ENCODE measurements around the gene NPS. TPM values are rescaled to one million over a fixed set of nuclear protein-coding genes. Genes with fewer than 3 reads are reported as not detected.

The NPS gene
- total RNA-seq, 1 experiment from 2014 or later = not detected

DNA sequence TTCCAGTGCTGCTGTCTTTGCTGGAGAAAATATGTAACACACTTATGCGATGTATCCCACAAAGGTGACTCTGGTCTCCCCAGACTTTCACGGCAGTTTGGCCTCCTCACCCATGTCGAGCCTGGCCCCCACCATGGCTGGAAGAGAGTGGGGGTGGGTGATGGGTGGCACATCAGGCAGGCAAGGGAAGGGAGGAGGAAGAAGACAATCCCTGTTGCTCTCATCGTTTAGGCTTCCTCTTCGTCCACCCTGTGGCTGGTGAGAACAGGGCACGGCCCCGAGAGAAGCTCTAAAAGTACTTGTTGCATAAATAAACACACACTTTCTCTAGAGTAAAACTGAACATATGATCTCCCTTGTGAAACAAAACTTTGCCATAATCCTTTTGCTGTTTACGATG is 11.2 kb upstream of the NPS start:
- H3K27ac Mint-ChIP-seq = no peak overlapping the region

DNA sequence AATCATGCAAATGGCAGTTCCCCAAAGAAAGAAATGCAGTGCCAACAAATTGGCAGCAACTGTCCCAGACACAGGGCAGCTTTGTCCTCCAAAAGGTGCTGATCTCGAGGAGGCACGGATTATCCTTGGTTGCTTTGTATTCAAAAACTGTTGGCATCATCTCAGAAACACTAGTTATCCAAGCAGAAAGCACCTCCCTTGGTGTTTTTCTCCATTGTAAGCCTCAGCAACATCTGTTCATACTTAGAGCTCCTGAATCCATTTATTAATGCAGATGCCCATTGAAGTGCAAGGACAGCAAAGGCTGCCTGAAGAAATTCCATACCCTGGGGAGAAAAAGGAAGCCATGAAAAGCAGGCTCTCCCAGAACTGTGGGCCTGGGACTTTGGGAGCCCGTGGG is 1.1 kb upstream of the NPS start:
- H3K27me3 Mint-ChIP-seq (ENCODE audit: low read depth) = peaks cover 7% of the 10 kb centered on the region
- H3K4me1 Mint-ChIP-seq = no peaks in the 10 kb centered on the region
- ChIA-PET POLR2A (no interaction called here), CTCF (no interaction called here)
- H3K36me3 Mint-ChIP-seq = peaks cover 9% of the 10 kb centered on the region
- no peak for ATAC-seq
- peaks cover 33% of the 10 kb centered on the region for H3K9me3 Mint-ChIP-seq
- no peak overlapping the region for H3K4me3 Mint-ChIP-seq
- H3K27ac Mint-ChIP-seq = no peak overlapping the region
- no peak for DNase-seq (ENCODE audit: low spot score)
- TF ChIP-seq, protein P1, sequence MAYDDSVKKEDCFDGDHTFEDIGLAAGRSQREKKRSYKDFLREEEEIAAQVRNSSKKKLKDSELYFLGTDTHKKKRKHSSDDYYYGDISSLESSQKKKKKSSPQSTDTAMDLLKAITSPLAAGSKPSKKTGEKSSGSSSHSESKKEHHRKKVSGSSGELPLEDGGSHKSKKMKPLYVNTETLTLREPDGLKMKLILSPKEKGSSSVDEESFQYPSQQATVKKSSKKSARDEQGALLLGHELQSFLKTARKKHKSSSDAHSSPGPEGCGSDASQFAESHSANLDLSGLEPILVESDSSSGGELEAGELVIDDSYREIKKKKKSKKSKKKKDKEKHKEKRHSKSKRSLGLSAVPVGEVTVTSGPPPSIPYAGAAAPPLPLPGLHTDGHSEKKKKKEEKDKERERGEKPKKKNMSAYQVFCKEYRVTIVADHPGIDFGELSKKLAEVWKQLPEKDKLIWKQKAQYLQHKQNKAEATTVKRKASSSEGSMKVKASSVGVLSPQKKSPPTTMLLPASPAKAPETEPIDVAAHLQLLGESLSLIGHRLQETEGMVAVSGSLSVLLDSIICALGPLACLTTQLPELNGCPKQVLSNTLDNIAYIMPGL (CRISPR knock-in tag; IDR thresholded peaks at IDR 0.05) = no peak
- TF ChIP-seq, protein P2, sequence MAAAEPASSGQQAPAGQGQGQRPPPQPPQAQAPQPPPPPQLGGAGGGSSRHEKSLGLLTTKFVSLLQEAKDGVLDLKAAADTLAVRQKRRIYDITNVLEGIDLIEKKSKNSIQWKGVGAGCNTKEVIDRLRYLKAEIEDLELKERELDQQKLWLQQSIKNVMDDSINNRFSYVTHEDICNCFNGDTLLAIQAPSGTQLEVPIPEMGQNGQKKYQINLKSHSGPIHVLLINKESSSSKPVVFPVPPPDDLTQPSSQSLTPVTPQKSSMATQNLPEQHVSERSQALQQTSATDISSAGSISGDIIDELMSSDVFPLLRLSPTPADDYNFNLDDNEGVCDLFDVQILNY (CRISPR knock-in tag; IDR thresholded peaks at IDR 0.05) = no peak
- TF ChIP-seq FOXK1 (CRISPR knock-in tag; IDR thresholded peaks at IDR 0.05) = no peak
- TF ChIP-seq, protein P3, sequence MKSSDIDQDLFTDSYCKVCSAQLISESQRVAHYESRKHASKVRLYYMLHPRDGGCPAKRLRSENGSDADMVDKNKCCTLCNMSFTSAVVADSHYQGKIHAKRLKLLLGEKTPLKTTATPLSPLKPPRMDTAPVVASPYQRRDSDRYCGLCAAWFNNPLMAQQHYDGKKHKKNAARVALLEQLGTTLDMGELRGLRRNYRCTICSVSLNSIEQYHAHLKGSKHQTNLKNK (CRISPR knock-in tag; IDR thresholded peaks at IDR 0.05) = no peak
- no peak for TF ChIP-seq ZNF121 (CRISPR knock-in tag; IDR thresholded peaks at IDR 0.05)
- TF ChIP-seq, protein P4, sequence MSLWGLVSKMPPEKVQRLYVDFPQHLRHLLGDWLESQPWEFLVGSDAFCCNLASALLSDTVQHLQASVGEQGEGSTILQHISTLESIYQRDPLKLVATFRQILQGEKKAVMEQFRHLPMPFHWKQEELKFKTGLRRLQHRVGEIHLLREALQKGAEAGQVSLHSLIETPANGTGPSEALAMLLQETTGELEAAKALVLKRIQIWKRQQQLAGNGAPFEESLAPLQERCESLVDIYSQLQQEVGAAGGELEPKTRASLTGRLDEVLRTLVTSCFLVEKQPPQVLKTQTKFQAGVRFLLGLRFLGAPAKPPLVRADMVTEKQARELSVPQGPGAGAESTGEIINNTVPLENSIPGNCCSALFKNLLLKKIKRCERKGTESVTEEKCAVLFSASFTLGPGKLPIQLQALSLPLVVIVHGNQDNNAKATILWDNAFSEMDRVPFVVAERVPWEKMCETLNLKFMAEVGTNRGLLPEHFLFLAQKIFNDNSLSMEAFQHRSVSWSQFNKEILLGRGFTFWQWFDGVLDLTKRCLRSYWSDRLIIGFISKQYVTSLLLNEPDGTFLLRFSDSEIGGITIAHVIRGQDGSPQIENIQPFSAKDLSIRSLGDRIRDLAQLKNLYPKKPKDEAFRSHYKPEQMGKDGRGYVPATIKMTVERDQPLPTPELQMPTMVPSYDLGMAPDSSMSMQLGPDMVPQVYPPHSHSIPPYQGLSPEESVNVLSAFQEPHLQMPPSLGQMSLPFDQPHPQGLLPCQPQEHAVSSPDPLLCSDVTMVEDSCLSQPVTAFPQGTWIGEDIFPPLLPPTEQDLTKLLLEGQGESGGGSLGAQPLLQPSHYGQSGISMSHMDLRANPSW (CRISPR knock-in tag; conservative IDR thresholded peaks at IDR 0.05; ENCODE audit: low read depth) = no peak
- no peak for TF ChIP-seq FOXJ3 (CRISPR knock-in tag; IDR thresholded peaks at IDR 0.05; ENCODE audit: borderline replicate concordance)

More for the DNA sequence above, 11.2 kb upstream of the NPS start:
- CTCF ChIA-PET = interaction anchor here (1.0 kb wide), 1 partner anchor 27 kb away, joined by 3 read pairs; no protein-coding TSS in a partner anchor
- ATAC-seq = no peak
- TF ChIP-seq ETV6 (CRISPR knock-in tag; IDR thresholded peaks at IDR 0.05) = no peak
- TF ChIP-seq GRHL2 (CRISPR knock-in tag; IDR thresholded peaks at IDR 0.05; ENCODE audit: insufficient replicate concordance, severe bottlenecking) = no peak
- TF ChIP-seq, protein P3 (CRISPR knock-in tag; IDR thresholded peaks at IDR 0.05) = no peak
- TF ChIP-seq, protein P5, sequence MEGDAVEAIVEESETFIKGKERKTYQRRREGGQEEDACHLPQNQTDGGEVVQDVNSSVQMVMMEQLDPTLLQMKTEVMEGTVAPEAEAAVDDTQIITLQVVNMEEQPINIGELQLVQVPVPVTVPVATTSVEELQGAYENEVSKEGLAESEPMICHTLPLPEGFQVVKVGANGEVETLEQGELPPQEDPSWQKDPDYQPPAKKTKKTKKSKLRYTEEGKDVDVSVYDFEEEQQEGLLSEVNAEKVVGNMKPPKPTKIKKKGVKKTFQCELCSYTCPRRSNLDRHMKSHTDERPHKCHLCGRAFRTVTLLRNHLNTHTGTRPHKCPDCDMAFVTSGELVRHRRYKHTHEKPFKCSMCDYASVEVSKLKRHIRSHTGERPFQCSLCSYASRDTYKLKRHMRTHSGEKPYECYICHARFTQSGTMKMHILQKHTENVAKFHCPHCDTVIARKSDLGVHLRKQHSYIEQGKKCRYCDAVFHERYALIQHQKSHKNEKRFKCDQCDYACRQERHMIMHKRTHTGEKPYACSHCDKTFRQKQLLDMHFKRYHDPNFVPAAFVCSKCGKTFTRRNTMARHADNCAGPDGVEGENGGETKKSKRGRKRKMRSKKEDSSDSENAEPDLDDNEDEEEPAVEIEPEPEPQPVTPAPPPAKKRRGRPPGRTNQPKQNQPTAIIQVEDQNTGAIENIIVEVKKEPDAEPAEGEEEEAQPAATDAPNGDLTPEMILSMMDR (IDR thresholded peaks at IDR 0.05) = no peak
- no peak for TF ChIP-seq GTF2I (CRISPR knock-in tag; conservative IDR thresholded peaks at IDR 0.05)
- TF ChIP-seq, protein P6, sequence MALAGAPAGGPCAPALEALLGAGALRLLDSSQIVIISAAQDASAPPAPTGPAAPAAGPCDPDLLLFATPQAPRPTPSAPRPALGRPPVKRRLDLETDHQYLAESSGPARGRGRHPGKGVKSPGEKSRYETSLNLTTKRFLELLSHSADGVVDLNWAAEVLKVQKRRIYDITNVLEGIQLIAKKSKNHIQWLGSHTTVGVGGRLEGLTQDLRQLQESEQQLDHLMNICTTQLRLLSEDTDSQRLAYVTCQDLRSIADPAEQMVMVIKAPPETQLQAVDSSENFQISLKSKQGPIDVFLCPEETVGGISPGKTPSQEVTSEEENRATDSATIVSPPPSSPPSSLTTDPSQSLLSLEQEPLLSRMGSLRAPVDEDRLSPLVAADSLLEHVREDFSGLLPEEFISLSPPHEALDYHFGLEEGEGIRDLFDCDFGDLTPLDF (CRISPR knock-in tag; IDR thresholded peaks at IDR 0.05) = no peak
- no peak for TF ChIP-seq ZNF121 (CRISPR knock-in tag; IDR thresholded peaks at IDR 0.05)
- TF ChIP-seq, protein P7, sequence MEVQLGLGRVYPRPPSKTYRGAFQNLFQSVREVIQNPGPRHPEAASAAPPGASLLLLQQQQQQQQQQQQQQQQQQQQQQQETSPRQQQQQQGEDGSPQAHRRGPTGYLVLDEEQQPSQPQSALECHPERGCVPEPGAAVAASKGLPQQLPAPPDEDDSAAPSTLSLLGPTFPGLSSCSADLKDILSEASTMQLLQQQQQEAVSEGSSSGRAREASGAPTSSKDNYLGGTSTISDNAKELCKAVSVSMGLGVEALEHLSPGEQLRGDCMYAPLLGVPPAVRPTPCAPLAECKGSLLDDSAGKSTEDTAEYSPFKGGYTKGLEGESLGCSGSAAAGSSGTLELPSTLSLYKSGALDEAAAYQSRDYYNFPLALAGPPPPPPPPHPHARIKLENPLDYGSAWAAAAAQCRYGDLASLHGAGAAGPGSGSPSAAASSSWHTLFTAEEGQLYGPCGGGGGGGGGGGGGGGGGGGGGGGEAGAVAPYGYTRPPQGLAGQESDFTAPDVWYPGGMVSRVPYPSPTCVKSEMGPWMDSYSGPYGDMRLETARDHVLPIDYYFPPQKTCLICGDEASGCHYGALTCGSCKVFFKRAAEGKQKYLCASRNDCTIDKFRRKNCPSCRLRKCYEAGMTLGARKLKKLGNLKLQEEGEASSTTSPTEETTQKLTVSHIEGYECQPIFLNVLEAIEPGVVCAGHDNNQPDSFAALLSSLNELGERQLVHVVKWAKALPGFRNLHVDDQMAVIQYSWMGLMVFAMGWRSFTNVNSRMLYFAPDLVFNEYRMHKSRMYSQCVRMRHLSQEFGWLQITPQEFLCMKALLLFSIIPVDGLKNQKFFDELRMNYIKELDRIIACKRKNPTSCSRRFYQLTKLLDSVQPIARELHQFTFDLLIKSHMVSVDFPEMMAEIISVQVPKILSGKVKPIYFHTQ (CRISPR knock-in tag; IDR thresholded peaks at IDR 0.05) = no peak
- TF ChIP-seq GABPB1 (CRISPR knock-in tag; IDR thresholded peaks at IDR 0.05) = no peak
- TF ChIP-seq, protein P4 (CRISPR knock-in tag; conservative IDR thresholded peaks at IDR 0.05; ENCODE audit: low read depth) = no peak
- TF ChIP-seq FOXP1 (CRISPR knock-in tag; IDR thresholded peaks at IDR 0.05; ENCODE audit: borderline replicate concordance) = no peak
- POLR2A ChIA-PET = no interaction called here
- H3K4me1 Mint-ChIP-seq = no peaks in the 10 kb centered on the region
- DNase-seq (ENCODE audit: low spot score) = no peak
- no peaks in the 10 kb centered on the region for H3K27me3 Mint-ChIP-seq (ENCODE audit: low read depth)
- no peak overlapping the region for H3K4me3 Mint-ChIP-seq
- peaks cover 8% of the 10 kb centered on the region; the same call in 1 of the 2 replicates for H3K9me3 Mint-ChIP-seq
- no peaks in the 10 kb centered on the region for H3K36me3 Mint-ChIP-seq

Data from WTC11 (cell line).